ENCODE measurements around the gene PDZD2.
"Not testable (repeated sequence)": the region's sequence is repeated elsewhere in the genome, so short reads cannot be mapped to it uniquely, and the experiment has no call there.

PDZD2 gene

GRCh38 chr5:32057187-32058096, 418.5 kb downstream of the PDZD2 start:
- no peak for DNase-seq

GRCh38 chr5:32058101-32058500, 419.2 kb downstream of the PDZD2 start:
- DNase-seq: no peak

DNA sequence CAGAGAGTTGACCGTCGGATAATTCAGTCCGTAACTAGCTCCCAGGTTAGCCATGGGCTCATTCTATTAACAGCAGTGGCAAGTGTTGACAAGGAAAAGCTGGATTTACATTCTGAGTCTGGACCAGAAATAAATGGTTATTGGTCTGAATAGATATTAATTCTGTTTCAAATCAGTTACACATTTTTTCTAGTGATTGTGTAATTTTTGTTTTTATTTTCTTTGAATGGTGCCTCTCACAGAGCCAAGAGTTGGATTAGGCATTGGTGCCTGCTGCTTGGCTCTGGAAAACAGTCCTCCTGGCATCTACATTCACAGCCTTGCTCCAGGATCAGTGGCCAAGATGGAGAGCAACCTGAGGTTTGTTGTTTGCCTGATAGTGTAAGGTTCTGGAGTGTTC, 420.1 kb downstream of the PDZD2 start:
- no peak for DNase-seq

- no peak for DNase-seq
These were observed 421.0 kb downstream of the PDZD2 start for GRCh38 chr5:32059761-32060530.

DNA sequence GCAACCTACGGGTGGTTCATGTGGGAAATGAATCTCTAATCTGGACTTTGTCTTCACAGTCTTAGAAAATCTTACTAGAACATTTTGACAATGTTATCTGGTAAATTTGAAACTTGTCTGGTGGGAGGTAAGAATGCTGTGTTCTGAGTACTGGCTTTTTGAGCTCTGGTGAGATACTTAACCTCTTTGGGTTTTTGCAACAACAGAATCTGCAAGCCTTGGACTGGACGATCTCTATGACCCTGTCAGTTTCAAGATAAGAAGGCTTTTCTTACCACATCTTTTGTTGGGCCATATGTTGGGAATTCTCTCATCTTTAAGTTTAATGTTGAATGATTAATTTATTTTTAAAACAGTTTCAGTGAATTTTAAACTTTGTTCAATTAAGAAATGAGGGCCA, 422.3 kb downstream of the PDZD2 start:
- DNase-seq: no peak

GRCh38 chr5:32066448-32066847, 427.5 kb downstream of the PDZD2 start:
- no peak for DNase-seq

- DNase-seq: no peak
These were observed 429.0 kb downstream of the PDZD2 start for GRCh38 chr5:32067774-32068470.

- DNase-seq: no peak
These were observed 429.6 kb downstream of the PDZD2 start for GRCh38 chr5:32068561-32068960.

DNA sequence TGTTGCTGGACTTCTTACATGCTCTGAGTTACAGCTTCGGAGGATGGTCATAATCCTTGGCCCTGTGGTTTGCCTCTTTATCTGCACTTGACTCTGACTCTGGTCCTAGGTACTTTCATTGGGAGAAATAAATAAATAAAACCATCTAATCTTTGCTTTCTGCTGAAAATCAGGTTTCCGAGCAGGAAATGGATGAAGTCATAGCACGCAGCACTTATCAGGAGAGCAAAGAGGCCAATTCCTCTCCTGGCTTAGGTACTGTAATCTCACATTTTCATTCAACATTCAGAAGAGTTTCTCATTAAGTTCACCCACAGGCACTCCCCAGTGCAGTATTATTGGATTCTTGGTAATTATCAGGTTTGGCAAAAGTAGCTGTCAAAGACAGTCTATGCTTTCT, 430.5 kb downstream of the PDZD2 start:
- no peak for DNase-seq

- DNase-seq: no peak
These were observed 432.5 kb downstream of the PDZD2 start for GRCh38 chr5:32071351-32071944.

DNA sequence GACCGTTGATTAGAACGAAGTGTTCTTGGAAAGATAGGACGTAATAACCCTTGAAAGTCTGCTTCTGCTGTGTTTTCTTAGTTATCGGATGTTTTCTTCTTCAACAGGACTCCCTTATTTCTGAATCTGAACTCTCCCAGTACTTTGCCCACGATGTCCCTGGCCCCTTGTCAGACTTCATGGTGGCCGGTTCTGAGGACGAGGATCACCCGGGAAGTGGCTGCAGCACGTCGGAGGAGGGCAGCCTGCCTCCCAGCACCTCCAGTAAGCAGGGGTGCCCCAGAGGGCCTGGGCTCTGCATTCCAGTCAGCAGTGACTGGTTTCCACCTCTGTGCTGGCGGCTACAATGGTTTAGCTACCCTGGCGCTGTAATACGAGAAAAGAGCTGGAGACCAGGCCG, 433.1 kb downstream of the PDZD2 start:
- DNase-seq: no peak

DNA sequence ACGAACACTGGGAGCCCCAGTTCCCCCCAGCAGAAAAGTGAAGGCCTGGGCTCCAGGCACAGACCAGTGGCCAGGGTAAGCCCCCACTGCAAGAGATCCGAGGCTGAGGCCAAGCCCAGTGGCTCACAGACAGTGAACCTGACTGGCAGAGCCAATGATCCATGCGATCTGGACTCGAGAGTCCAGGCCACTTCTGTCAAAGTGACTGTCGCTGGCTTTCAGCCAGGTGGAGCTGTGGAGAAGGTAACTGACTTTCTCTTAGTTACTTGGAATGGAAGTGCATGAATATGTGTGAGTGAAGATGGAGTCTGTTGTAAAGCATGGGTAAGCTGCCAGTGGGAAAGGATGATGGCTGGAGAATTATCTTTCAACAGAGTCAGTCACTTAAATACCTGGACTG, 435.5 kb downstream of the PDZD2 start:
- no peak for DNase-seq

DNA sequence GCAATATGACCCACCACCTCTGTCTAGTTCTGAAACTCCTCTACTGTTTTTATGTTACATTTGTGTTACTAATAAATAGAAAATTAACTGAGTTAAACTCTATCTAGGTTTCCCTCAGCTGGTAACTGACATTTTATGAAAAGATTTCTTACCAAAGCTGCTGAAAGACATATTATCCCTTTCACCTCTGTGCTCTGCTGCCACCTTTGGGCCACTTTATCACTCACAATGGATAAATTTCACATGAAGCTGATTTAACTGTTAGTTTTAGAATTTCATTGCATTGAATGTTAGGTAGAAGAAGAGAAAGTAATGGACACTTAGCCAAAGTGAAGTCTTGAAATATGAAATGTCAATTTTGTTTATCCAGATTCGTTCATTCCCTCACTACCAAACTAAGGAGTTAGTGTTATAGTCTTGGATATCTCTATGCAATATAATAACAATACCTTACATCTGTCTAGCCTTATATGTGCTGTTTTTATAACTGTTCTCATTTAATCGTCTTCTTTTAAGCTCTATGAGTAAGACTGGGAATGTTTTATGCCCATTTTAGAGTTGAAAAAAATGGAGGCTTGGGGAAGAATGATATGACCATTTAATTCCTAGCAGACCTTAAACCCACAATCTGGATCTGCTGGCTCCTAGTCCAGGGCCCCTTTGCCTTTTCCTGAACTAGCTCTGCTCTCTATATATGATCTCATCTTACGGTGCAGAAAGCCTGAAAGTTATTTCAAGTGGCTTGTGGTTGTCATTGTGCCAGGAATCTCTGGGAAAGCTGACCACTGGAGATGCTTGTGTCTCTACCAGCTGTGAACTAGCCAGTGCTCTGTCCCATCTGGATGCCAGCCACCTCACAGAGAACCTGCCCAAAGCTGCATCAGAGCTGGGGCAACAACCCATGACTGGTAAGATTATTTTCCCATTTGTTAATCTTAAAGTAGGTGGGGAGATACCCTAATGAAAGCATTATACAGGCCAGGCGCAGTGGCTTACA, 438.1 kb downstream of the PDZD2 start:
- DNase-seq: peak; percentile 41

GRCh38 chr5:32078855-32079254, 439.9 kb downstream of the PDZD2 start:
- DNase-seq: not testable (repeated sequence)

GRCh38 chr5:32080565-32080964, 441.6 kb downstream of the PDZD2 start:
- DNase-seq: not testable (repeated sequence)

DNA sequence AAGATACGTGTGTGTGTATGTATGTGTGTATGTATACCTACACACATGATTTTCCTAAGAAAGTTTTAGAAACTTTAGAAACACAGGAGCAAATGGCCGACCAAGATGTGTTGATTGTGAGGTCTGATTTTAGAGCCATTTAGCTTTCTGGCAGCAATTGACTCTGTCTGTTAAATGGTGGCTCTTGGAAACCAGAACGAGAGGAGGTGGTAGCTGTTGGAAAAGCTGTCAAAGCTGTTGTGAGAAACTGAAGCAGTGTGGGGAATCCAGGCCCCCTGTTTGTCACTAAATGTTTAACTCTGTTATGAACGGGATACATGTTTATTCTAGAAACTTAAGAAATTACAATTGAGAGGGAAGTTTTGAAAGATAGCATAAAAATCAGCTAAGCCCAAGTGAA, 443.8 kb downstream of the PDZD2 start:
- no peak for DNase-seq

DNA sequence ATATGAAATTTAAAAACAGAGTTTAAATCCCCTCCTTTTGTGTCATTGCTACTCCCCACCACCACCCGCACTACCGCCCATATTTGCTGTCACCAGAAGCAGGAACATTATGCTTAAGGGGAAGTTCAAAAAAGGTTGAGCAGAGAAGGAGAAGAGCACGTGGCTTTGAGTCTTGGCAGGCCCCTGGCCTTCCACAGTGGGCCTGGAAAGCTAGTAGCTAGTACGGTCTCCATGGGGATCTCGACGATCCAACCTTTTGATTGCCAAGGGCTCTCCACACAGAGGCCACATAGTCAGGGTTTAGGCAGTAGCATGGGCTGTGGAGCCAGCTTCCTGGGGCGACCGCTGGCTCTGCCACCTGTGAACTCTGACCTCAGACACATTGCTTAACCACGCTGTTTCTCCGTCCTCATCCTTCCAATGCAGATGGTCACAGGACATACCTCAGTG, 445.1 kb downstream of the PDZD2 start:
- no peak for DNase-seq

GRCh38 chr5:32087086-32088082, 448.5 kb downstream of the PDZD2 start:
- DNase-seq: no peak

- no peak for DNase-seq
These were observed 449.3 kb downstream of the PDZD2 start for GRCh38 chr5:32088214-32088613.

Measured in CD4-positive, alpha-beta T cell treated with Interleukin-12 subunit alpha and Interleukin-12 subunit beta, for 1 hour (primary cell).